Central memory CD8-positive, alpha-beta T cell (primary cell): Measurements from ENCODE around the gene NFKB1.

ENCODE experiments used
- ATAC-seq: fragments of 150-1000 bp; cut with Tn5 transposase; replicated peaks from 2 replicates; pipeline ENCODE4 v1.10.0; 2022; ENCODE audit warnings: mild to moderate bottlenecking, moderate FRiP score, moderate number of reproducible peaks; ENCODE audit not compliant: poor library complexity, severe bottlenecking; ENCODE audit errors: extremely low read depth
- DNase-seq, 2 donors: peaks; one replicate each; pipeline ENCODE4 v3.0.0; 2021; ENCODE audit warnings: low spot score in 2 of 2
- H3K27ac Mint-ChIP-seq: one replicate; pipeline ENCODE4 v1.8.0; 2022; ENCODE audit warnings: low read depth, mild to moderate bottlenecking, moderate library complexity, mixed read lengths
- H3K27me3 Mint-ChIP-seq: one replicate; pipeline ENCODE4 v1.8.0; 2022; ENCODE audit warnings: mixed read lengths
- H3K36me3 Mint-ChIP-seq: one replicate; pipeline ENCODE4 v1.8.0; 2022; ENCODE audit warnings: mild to moderate bottlenecking, moderate library complexity, mixed read lengths; ENCODE audit not compliant: insufficient read depth
- H3K4me1 Mint-ChIP-seq: one replicate; pipeline ENCODE4 v1.8.0; 2022; ENCODE audit warnings: mixed read lengths
- H3K4me3 Mint-ChIP-seq: one replicate; pipeline ENCODE4 v1.8.0; 2022; ENCODE audit warnings: mild to moderate bottlenecking, moderate library complexity, mixed read lengths
- H3K9me3 Mint-ChIP-seq: one replicate; pipeline ENCODE4 v1.8.0; 2022; ENCODE audit warnings: mixed read lengths

Gene NFKB1

DNA sequence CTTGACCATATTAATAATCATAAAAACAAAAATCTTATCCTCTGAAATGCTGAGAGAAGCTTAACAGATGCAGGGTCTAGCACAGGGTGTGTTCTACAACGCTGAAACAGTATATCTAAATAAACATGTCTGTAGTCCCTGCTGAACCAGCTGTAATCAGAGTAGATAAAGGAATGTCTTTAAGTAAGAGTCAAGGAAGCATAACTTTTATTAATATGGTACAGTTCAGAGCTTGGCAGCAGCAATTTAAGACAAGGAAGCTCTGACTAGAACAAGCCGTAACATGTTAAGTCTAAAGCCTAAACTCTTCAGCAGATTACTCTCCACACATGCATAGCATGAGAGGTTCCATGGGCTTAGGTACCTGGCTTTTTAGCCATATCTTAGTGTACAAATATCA, 36.1 kb downstream of the NFKB1 start:
- ATAC-seq (no peak), DNase-seq (no peak)
- Mint-ChIP-seq H3K4me3 (no peak overlapping the region), H3K4me1 (peaks cover 36% of the 10 kb centered on the region), H3K9me3 (no peaks in the 10 kb centered on the region), H3K27me3 (no peaks in the 10 kb centered on the region), H3K36me3 (peaks cover 36% of the 10 kb centered on the region), H3K27ac (no peak overlapping the region)

DNA sequence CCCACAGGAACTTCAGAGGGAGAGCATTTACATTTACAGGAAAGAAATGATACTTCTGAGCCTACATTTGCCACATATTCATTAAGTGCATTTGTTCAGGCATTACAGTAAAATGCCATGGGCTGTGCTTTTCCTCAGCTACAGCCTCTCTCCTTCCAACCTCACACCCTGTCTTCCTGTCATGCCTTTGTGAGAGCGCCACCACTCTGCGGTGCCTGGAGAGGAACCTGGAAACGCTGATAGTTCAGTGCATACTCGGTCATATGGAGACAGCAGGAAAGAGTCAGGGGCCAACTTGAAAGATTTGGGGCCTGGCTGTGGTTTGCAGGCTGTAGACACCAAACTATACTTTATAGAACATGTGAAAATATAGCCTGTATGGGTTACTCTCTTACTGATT, 40.5 kb downstream of the NFKB1 start:
- ATAC-seq = no peak
- H3K27me3 Mint-ChIP-seq = no peaks in the 10 kb centered on the region
- peaks cover 55% of the 10 kb centered on the region for H3K36me3 Mint-ChIP-seq
- no peak overlapping the region for H3K4me3 Mint-ChIP-seq
- H3K27ac Mint-ChIP-seq = peak overlapping the region; percentile 58
- H3K9me3 Mint-ChIP-seq = no peaks in the 10 kb centered on the region
- no peak for DNase-seq
- peaks cover 14% of the 10 kb centered on the region for H3K4me1 Mint-ChIP-seq

- Mint-ChIP-seq H3K36me3 (peaks cover 53% of the 10 kb centered on the region), H3K27me3 (no peaks in the 10 kb centered on the region), H3K4me1 (peaks cover 14% of the 10 kb centered on the region), H3K4me3 (no peak overlapping the region), H3K9me3 (no peaks in the 10 kb centered on the region), H3K27ac (peak overlapping the region; percentile 12)
- ATAC-seq (no peak), DNase-seq (no peak)
Measured at GRCh38 chr4:102543030-102543928, 42.1 kb downstream of the NFKB1 start.

DNA sequence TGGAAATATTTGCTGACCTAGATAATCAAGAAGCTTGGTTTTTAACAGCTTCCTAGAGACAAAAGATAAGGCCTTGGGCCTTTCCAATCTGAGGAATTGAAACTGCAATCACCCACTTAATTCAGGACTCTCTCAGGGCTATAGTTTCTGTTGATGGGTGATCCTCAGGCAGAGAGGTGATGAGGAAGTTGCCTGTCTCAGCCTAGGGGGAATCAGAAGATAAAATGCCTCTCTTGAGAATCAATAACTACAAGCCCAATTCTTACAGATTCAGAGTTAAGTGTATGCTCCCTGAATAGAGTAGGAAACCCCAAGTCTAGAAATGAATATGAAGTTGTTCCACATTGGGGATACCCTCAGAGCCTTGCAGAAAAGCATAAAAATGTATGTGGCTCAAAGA, 45.5 kb downstream of the NFKB1 start:
- no peak for DNase-seq

GRCh38 chr4:102547973-102548372, 46.8 kb downstream of the NFKB1 start:
- Mint-ChIP-seq H3K4me3 (no peak overlapping the region), H3K27me3 (no peaks in the 10 kb centered on the region), H3K4me1 (peaks cover 36% of the 10 kb centered on the region), H3K9me3 (no peaks in the 10 kb centered on the region), H3K36me3 (peaks cover 44% of the 10 kb centered on the region), H3K27ac (peak overlapping the region; percentile 13)
- no peak for ATAC-seq
- no peak for DNase-seq

More for the DNA sequence above, 45.5 kb downstream of the NFKB1 start:
- H3K27me3 Mint-ChIP-seq = no peaks in the 10 kb centered on the region
- no peaks in the 10 kb centered on the region for H3K9me3 Mint-ChIP-seq
- H3K4me3 Mint-ChIP-seq = no peak overlapping the region
- ATAC-seq = no peak
- peaks cover 44% of the 10 kb centered on the region for H3K36me3 Mint-ChIP-seq
- H3K27ac Mint-ChIP-seq = peak overlapping the region; percentile 39
- peaks cover 22% of the 10 kb centered on the region for H3K4me1 Mint-ChIP-seq

DNA sequence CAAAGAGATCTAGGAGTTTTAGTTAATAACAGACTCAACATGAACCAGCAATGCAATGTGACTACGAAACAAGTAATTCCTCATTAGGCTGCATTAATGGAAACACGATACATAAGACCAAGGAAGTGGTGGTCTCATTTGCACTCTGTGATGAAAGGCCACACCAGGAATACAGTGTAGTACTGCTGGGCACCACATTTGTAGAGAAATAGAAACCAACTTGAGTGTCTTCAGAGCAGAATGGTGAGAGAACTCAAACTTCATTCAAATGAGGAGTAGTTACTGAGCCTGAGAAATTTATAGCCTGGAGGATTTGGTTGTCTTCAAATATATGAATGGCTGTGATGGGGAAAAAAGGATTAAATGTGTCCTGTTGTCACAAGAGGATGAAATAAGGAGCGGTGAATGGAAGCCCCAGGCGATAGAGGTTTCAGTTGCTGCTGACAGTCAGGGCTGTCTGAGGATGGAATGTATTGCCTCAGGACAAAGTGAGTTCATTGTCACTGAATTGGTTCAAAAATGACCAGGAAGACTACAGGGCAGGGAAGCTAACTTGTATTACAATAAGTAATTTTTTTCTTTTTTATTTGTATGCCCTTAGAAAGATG, 50.9 kb downstream of the NFKB1 start:
- peak overlapping the region; percentile 10 for H3K4me3 Mint-ChIP-seq
- H3K27me3 Mint-ChIP-seq = no peaks in the 10 kb centered on the region
- DNase-seq (no peak), ATAC-seq (no peak)
- H3K4me1 Mint-ChIP-seq = peaks cover 37% of the 10 kb centered on the region
- peak overlapping the region; percentile 89 for H3K27ac Mint-ChIP-seq
- peaks cover 21% of the 10 kb centered on the region for H3K36me3 Mint-ChIP-seq
- H3K9me3 Mint-ChIP-seq = no peaks in the 10 kb centered on the region

DNA sequence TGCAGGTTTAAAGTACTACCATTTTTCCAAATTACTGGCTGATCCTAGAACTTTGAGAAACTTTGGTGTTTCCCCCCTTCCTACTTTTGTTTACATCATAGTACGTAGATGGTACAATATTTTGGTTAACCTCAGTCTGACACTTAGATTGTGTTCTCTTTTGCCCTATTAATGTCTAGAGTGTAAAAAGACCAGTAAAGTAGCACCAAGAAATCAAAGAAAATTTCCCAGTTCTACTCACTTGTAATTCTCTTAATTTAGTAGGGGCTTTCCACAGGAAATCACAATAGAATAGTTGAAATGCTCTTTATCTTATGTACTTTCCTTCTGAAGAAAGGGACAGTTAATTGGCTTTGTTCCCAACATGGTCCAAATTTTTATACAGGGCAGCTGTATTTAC, 51.6 kb downstream of the NFKB1 start:
- Mint-ChIP-seq H3K4me1 (peaks cover 37% of the 10 kb centered on the region), H3K27me3 (no peaks in the 10 kb centered on the region), H3K27ac (peak overlapping the region; percentile 89), H3K9me3 (no peaks in the 10 kb centered on the region), H3K36me3 (peaks cover 18% of the 10 kb centered on the region), H3K4me3 (no peak overlapping the region)
- ATAC-seq (peak; percentile 84), DNase-seq (no peak)

DNA sequence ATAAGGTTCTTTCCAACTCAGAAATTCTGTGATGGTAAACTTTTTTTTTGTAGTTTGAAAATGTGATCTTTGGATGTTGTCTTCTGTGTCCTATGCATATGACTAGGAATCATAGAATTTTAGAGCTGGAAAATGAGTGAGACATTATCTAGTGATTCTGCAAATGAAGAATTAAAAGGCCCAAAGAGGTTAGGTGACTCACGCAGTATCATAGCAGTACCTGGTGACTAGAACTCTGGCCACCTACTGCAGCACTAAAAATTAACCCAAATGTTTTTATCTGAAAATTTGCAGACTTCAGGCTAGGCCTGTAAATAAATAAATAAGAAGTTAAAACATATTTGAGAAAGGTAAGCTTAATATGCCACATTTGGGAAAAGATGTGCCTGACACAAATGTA, 52.8 kb downstream of the NFKB1 start:
- no peaks in the 10 kb centered on the region for H3K9me3 Mint-ChIP-seq
- no peaks in the 10 kb centered on the region for H3K27me3 Mint-ChIP-seq
- H3K4me1 Mint-ChIP-seq = peaks cover 45% of the 10 kb centered on the region
- no peak for ATAC-seq
- H3K36me3 Mint-ChIP-seq = peaks cover 22% of the 10 kb centered on the region
- no peak overlapping the region for H3K27ac Mint-ChIP-seq
- no peak for DNase-seq
- H3K4me3 Mint-ChIP-seq = no peak overlapping the region

DNA sequence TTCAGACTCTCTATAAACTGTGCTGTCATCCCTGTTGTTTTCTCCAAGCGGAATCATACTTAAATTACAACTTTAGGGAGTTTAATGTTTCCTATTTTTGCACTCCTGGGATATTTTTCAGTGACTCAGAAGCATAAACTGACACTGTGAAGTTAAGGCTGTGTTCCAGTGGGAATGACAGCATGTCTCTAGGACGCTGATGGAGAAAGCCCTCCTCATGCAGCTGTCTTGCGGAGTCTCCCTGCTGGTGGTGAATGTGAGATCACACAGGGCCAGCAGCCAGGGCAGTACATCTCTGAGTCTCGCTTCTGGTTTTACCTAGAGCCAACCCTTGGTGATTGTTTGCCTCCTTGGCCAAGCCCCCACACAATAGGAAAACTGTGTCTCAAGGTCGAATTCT, 53.3 kb downstream of the NFKB1 start:
- DNase-seq = no peak
- H3K4me1 Mint-ChIP-seq = peaks cover 49% of the 10 kb centered on the region
- no peak overlapping the region for H3K4me3 Mint-ChIP-seq
- no peak overlapping the region for H3K27ac Mint-ChIP-seq
- ATAC-seq = no peak
- H3K9me3 Mint-ChIP-seq = no peaks in the 10 kb centered on the region
- peaks cover 25% of the 10 kb centered on the region for H3K36me3 Mint-ChIP-seq
- no peaks in the 10 kb centered on the region for H3K27me3 Mint-ChIP-seq

DNA sequence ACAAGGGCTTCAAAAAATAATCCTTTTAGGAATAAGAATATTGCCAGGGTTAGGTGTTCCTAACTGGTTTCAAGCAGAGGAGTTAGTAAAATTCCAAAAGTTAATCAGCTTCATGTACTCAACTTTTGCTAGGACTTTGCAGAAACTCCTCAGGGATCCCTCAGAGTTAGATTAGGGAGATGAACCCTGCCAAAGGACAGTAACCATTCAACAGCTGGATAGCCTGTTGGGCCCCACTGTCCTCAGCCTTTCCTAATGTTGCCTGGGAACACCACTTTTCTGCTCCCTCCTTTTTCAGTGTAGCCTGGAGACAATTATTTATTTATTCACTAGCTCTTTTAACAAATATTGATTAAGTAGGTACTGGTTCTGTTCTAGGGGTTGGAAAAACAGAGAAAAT, 53.8 kb downstream of the NFKB1 start:
- H3K4me1 Mint-ChIP-seq = peaks cover 49% of the 10 kb centered on the region

GRCh38 chr4:102557636-102558035, 56.5 kb downstream of the NFKB1 start:
- Mint-ChIP-seq H3K4me1 (peaks cover 52% of the 10 kb centered on the region), H3K27ac (no peak overlapping the region), H3K36me3 (peaks cover 28% of the 10 kb centered on the region), H3K4me3 (no peak overlapping the region), H3K9me3 (no peaks in the 10 kb centered on the region), H3K27me3 (no peaks in the 10 kb centered on the region)
- DNase-seq = no peak
- no peak for ATAC-seq

More for the DNA sequence above, 53.8 kb downstream of the NFKB1 start:
- Mint-ChIP-seq H3K27me3 (no peaks in the 10 kb centered on the region), H3K4me3 (no peak overlapping the region), H3K27ac (no peak overlapping the region), H3K9me3 (no peaks in the 10 kb centered on the region), H3K36me3 (peaks cover 21% of the 10 kb centered on the region)
- no peak for ATAC-seq
- no peak for DNase-seq

- H3K4me3 Mint-ChIP-seq = peak overlapping the region; percentile 69
- H3K4me1 Mint-ChIP-seq = peaks cover 56% of the 10 kb centered on the region
- ATAC-seq (no peak), DNase-seq (no peak)
- peak overlapping the region; percentile 83 for H3K27ac Mint-ChIP-seq
- H3K27me3 Mint-ChIP-seq = no peaks in the 10 kb centered on the region
- H3K9me3 Mint-ChIP-seq = no peaks in the 10 kb centered on the region
- peaks cover 23% of the 10 kb centered on the region for H3K36me3 Mint-ChIP-seq
Measured at GRCh38 chr4:102560115-102560514, 59.0 kb downstream of the NFKB1 start.
